ENCODE results near the gene SEMA3G.

The SEMA3G gene

GRCh38 chr3:52435246-52436101 is 9.4 kb downstream of the SEMA3G start:
- no peak overlapping the region for H3K4me3 ChIP-seq (ENCODE audit: low read depth, low read length)
- no peak for TF ChIP-seq CTCF (IDR thresholded peaks at IDR 0.05; ENCODE audit: low read depth, low read length, missing control alignments)
- DNase-seq (ENCODE audit: low read depth): no peak

- DNase-seq (ENCODE audit: low read depth): no peak
- no peak overlapping the region for H3K4me3 ChIP-seq (ENCODE audit: low read depth, low read length)
- TF ChIP-seq CTCF (IDR thresholded peaks at IDR 0.05; ENCODE audit: low read depth, low read length, missing control alignments): no peak
These were observed 10.3 kb downstream of the SEMA3G start for GRCh38 chr3:52434491-52435115.

- no peak overlapping the region for H3K4me3 ChIP-seq (ENCODE audit: low read depth, low read length)
- no peak for TF ChIP-seq CTCF (IDR thresholded peaks at IDR 0.05; ENCODE audit: low read depth, low read length, missing control alignments)
- DNase-seq (ENCODE audit: low read depth): no peak
These were observed 10.9 kb downstream of the SEMA3G start for GRCh38 chr3:52433996-52434479.

GRCh38 chr3:52433328-52433995 is 11.4 kb downstream of the SEMA3G start:
- no peak for DNase-seq (ENCODE audit: low read depth)
- TF ChIP-seq CTCF (IDR thresholded peaks at IDR 0.05; ENCODE audit: low read depth, low read length, missing control alignments): no peak
- H3K4me3 ChIP-seq (ENCODE audit: low read depth, low read length): no peak overlapping the region

GRCh38 chr3:52432691-52433141 is 12.2 kb downstream of the SEMA3G start:
- no peak for TF ChIP-seq CTCF (IDR thresholded peaks at IDR 0.05; ENCODE audit: low read depth, low read length, missing control alignments)
- H3K4me3 ChIP-seq (ENCODE audit: low read depth, low read length): no peak overlapping the region
- DNase-seq (ENCODE audit: low read depth): no peak

- TF ChIP-seq CTCF (IDR thresholded peaks at IDR 0.05; ENCODE audit: low read depth, low read length, missing control alignments): no peak
- no peak for DNase-seq (ENCODE audit: low read depth)
- no peak overlapping the region for H3K4me3 ChIP-seq (ENCODE audit: low read depth, low read length)
These were observed 12.7 kb downstream of the SEMA3G start for GRCh38 chr3:52432225-52432624.
